HT-29 (cell line): Measurements from ENCODE around the gene SUN1. TPM values are rescaled to one million over a fixed set of nuclear protein-coding genes. Genes with fewer than 3 reads are reported as not detected.
A peak's percentile ranks its signal among the peaks of the same experiment; 100 is the strongest.
"Not testable (repeated sequence)": the region's sequence is repeated elsewhere in the genome, so short reads cannot be mapped to it uniquely, and the experiment has no call there.

Experiments
- DNase-seq: peaks from one replicate; pipeline ENCODE4 v3.0.0-alpha.2; 2015; ENCODE audit warnings: low spot score
- total RNA-seq: library from RNA; depleted of rRNA; stranded (reverse); fragments of >200 nt; shearing (Covaris generic); gene quantifications from 2 replicates; pipeline ENCODE4 v1.2.3, GENCODE V29; 2014

SUN1 gene
- total RNA-seq, 1 experiment from 2014 or later, result 200 TPM

- no peak for DNase-seq
Observed at GRCh38 chr7:835021-835420, 2.7 kb downstream of the SUN1 start.

- DNase-seq, result no peak
Observed at GRCh38 chr7:835485-836401, 3.5 kb downstream of the SUN1 start.

GRCh38 chr7:836429-836828, 4.2 kb downstream of the SUN1 start:
- DNase-seq, result peak; percentile 69

GRCh38 chr7:837001-837400, 4.7 kb downstream of the SUN1 start:
- DNase-seq, result no peak

- DNase-seq, result no peak
Observed at GRCh38 chr7:840001-840600, 7.8 kb downstream of the SUN1 start.

- no peak for DNase-seq
Observed at GRCh38 chr7:841943-842342, 9.7 kb downstream of the SUN1 start.

GRCh38 chr7:842431-843031, 10.3 kb downstream of the SUN1 start:
- DNase-seq, result no peak

- no peak for DNase-seq
Observed at GRCh38 chr7:843230-843629, 11.0 kb downstream of the SUN1 start.

- no peak for DNase-seq
Observed at GRCh38 chr7:844043-844442, 11.8 kb downstream of the SUN1 start.

GRCh38 chr7:844514-844913, 12.2 kb downstream of the SUN1 start:
- DNase-seq, result no peak

- DNase-seq, result no peak
Observed at GRCh38 chr7:845091-845490, 12.8 kb downstream of the SUN1 start.

GRCh38 chr7:845731-846130, 13.5 kb downstream of the SUN1 start:
- DNase-seq, result no peak

GRCh38 chr7:846958-847650, 14.8 kb downstream of the SUN1 start:
- DNase-seq, result not testable (repeated sequence)

GRCh38 chr7:847728-848127, 15.5 kb downstream of the SUN1 start:
- not testable (repeated sequence) for DNase-seq

- no peak for DNase-seq
Observed at GRCh38 chr7:849145-849544, 16.9 kb downstream of the SUN1 start.

- DNase-seq, result no peak
Observed at GRCh38 chr7:849781-850180, 17.5 kb downstream of the SUN1 start.

GRCh38 chr7:851204-851603, 18.9 kb downstream of the SUN1 start:
- DNase-seq, result no peak

GRCh38 chr7:853366-854117, 21.3 kb downstream of the SUN1 start:
- DNase-seq, result no peak

- no peak for DNase-seq
Observed at GRCh38 chr7:854118-854775, 22.0 kb downstream of the SUN1 start.

- no peak for DNase-seq
Observed at GRCh38 chr7:855686-856369, 23.6 kb downstream of the SUN1 start.
